Heart left ventricle (tissue), 16 donors: ENCODE data around the gene TPST1. TPM values are rescaled to one million over a fixed set of nuclear protein-coding genes. Genes with fewer than 3 reads are reported as not detected.
A peak's percentile ranks its signal among the peaks of the same experiment; 100 is the strongest.

Experiments used
- ATAC-seq, 4 donors: fragments of 200-7000 bp; cut with Tn5 transposase; one replicate each; pipeline ENCODE4 v1.9.1; 2020 to 2022; ENCODE audit warnings: moderate library complexity in 4 of 4, mild to moderate bottlenecking in 3 of 4, moderate number of reproducible peaks in 1 of 4
- DNase-seq, 5 donors: peaks; one replicate each; pipeline ENCODE4 v3.0.0-alpha.2; 2020
- H3K27ac ChIP-seq, 12 donors: fragments of 200-600 bp; sonication (generic) in 4 of 12; one replicate each; pipeline versions ENCODE4 v1.5.0 to v1.8.0; 2016 to 2022; ENCODE audit warnings: mild to moderate bottlenecking in 2 of 12
- H3K27me3 ChIP-seq, 9 donors: fragments of 200-600 bp; sonication (generic) in 2 of 9; one replicate each; pipeline versions ENCODE4 v1.5.1 to v1.8.0; 2016 to 2022; ENCODE audit warnings: mild to moderate bottlenecking in 3 of 9
- H3K36me3 ChIP-seq, 9 donors: fragments of 200-600 bp; sonication (generic) in 2 of 9; one replicate each; pipeline versions ENCODE4 v1.5.0 to v1.8.0; 2018 to 2022; ENCODE audit warnings: mild to moderate bottlenecking in 2 of 9
- H3K4me1 ChIP-seq, 12 donors: fragments of 200-600 bp; sonication (generic) in 4 of 12; one replicate each; pipeline versions ENCODE4 v1.5.0 to v1.8.0; 2016 to 2022; ENCODE audit warnings: mild to moderate bottlenecking in 3 of 12
- H3K4me3 ChIP-seq, 12 donors: fragments of 200-600 bp; sonication (generic) in 4 of 12; one replicate each; pipeline versions ENCODE4 v1.5.0 to v1.8.0; 2017 to 2022; ENCODE audit warnings: mild to moderate bottlenecking in 9 of 12, moderate library complexity in 4 of 12
- H3K9me3 ChIP-seq, 12 donors: fragments of 200-600 bp; sonication (generic) in 4 of 12; one replicate each; pipeline versions ENCODE4 v1.5.0 to v1.8.0; 2016 to 2022; ENCODE audit warnings: mild to moderate bottlenecking in 1 of 12
- CTCF ChIP-seq, 12 donors: fragments of 200-600 bp; sonication (generic) in 4 of 12; IDR thresholded peaks; one replicate each; pipeline versions ENCODE4 v1.5.0 to v1.8.0; 2018 to 2022; ENCODE audit warnings: antibody characterized with exemption in 12 of 12, mild to moderate bottlenecking in 5 of 12
- POLR2A ChIP-seq, 2 donors: fragments of 450-650 bp; IDR thresholded peaks; one replicate each; pipeline ENCODE4 v1.6.1; 2017; ENCODE audit warnings: antibody characterized with exemption in 2 of 2, mild to moderate bottlenecking in 2 of 2, moderate library complexity in 2 of 2
- WGBS, 4 donors: extraction: QIAGEN DNeasy Blood & Tissue Kit in 2 of 4; methylation state at CpG; one replicate each; pipeline versions ENCODE4 v1.1.5 to v1.1.7; 2013 to 2018; 5-methylcytosine and 5-hydroxymethylcytosine counted together
- intact Hi-C, 10 donors: fragments of 100-400 bp; cut with DNase I; formaldehyde crosslinking; loops; one replicate each; pipeline versions ENCODE4 v1.11.1 to v1.14.2; 2022
- polyA plus RNA-seq, 2 donors: library from polyadenylated mRNA; stranded (reverse); fragments of 200-250 nt; gene quantifications; one replicate each; pipeline ENCODE4 v1.2.3, GENCODE V29; 2013
- total RNA-seq, 9 donors: library from RNA; depleted of rRNA in 2 of 9; stranded (reverse); fragments of >200 nt in 2 of 9; fragmentation: NEBNext Ultra II Directional in 3 of 9; extraction: Animal tissue kit (Norgen Biotek cat#: 25700) in 3 of 9; gene quantifications; one replicate each; pipeline versions ENCODE4 v1.1.0 to v1.2.4, GENCODE V29; 2016 to 2023
- donor health status: ischemic (EF 13 %, LVEDD 7.1; RV severe dilation, severe dysfunction).
- donor health status: healthy with polysubstance abuse.
- donor health status: DM: no; HTN: yes; CAD: no.
- donor health status: DM: no; HTN: no; CAD: no.
- donor health status: ischemic (EF 25% LVEDD 6.9; RV normal size, moderate dysfunction).
- donor health status: ischemic (EF 25% LVEDD 5.7; RV mildly dilated, moderate dysfunction).
- donor health status: healthy.
- donor health status: DM: yes; HTN: yes; CAD: no.
- donor health status: ischemic (EF 35%, LVEDD 5.7; RV mildly dilated, moderate dysfunction).
- donor health status: nonischemic (EF 11% LVEDD 7.7; RV severe dilation, severe dysfunction).
- donor health status: DM: yes; HTN: yes; CAD: no.
- donor health status: PGD.
- donor health status: ischemic (EF 29% LVEDD 5.4; RV normal size, mild dysfunction).
- donor health status: nonischemic (EF 23%, LVEDD 6.1; RV moderate dilation, normal function).

TPST1 gene
- total and polyA plus RNA-seq, 11 donors = 1.9 to 10.8 (median 5.5) TPM

- Histone ChIP-seq H3K9me3 (no peaks in the 10 kb centered on the region), H3K4me3 (no peak overlapping the region), H3K36me3 (no peaks in the 10 kb centered on the region), H3K4me1 (peaks cover 0 to 6% (median 0%) of the 10 kb centered on the region in 12 donors), H3K27me3 (no peaks in the 10 kb centered on the region), H3K27ac (no peak overlapping the region)
- TF ChIP-seq POLR2A (IDR thresholded peaks at IDR 0.05) = no peak
- no peak for TF ChIP-seq CTCF (IDR thresholded peaks at IDR 0.05)
- no peak for ATAC-seq
- intact Hi-C loops = no loop called here
- WGBS, 4 donors = 77 to 91% (median 84%) methylated on average over 4 of the region's 4 CpGs
- DNase-seq = no peak
These were observed 6.2 kb upstream of the TPST1 start for GRCh38 chr7:66198956-66199355.

DNA sequence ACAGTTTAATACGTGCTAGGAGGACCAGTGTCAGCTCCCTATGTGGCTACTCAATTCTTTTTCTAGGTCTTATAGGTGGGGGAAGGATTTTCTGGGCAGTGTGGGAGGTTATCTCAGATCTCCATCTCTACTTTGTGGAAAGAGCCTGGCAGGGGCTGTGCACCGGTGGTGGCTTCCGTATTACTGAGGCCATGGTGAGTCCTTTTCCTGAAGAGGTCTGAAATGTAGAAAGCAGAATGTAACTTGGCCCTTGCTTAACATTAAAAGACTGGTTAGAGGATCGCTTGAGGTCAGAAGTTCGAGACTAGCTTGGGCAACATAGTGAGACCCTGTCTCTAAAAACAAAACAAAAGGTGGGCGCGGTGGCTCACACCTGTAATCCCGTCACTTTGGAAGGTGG lies 2.7 kb upstream of the TPST1 start:
- Histone ChIP-seq H3K9me3 (no peaks in the 10 kb centered on the region), H3K27ac (no peak overlapping the region), H3K36me3 (no peaks in the 10 kb centered on the region), H3K4me1 (peaks cover 0 to 31% (median 14%) of the 10 kb centered on the region in 12 donors), H3K27me3 (no peaks in the 10 kb centered on the region), H3K4me3 (no peak overlapping the region)
- no peak for ATAC-seq
- no peak for DNase-seq
- WGBS, 4 donors = 61 to 75% (median 64%) methylated on average over 8 of the region's 8 CpGs
- TF ChIP-seq POLR2A (IDR thresholded peaks at IDR 0.05) (no peak), CTCF (IDR thresholded peaks at IDR 0.05) (no peak)
- intact Hi-C loops = loop anchor here in 2 of 10 donors (10.0 kb wide), 1 partner anchor 58 kb away; no protein-coding TSS in a partner anchor

- Histone ChIP-seq H3K4me1 (peaks cover 0 to 29% (median 12%) of the 10 kb centered on the region in 12 donors), H3K27me3 (no peaks in the 10 kb centered on the region), H3K9me3 (no peaks in the 10 kb centered on the region), H3K27ac (peak overlapping the region in 10 of 12 donors; percentile 40 to 84 (median 70)), H3K36me3 (peaks cover 0 to 4% (median 0%) of the 10 kb centered on the region in 9 donors), H3K4me3 (peak overlapping the region; percentile 67 to 99 (median 96))
- intact Hi-C loops = loop anchor here in 5 of 10 donors (5.0 to 10.0 kb wide), 3 partner anchors 53 to 63 kb away; no protein-coding TSS in a partner anchor
- ATAC-seq = peak in 2 of 4 donors; percentile 3 to 4
- TF ChIP-seq POLR2A (IDR thresholded peaks at IDR 0.05) (no peak), CTCF (IDR thresholded peaks at IDR 0.05) (no peak)
- peak in 2 of 5 donors; percentile 20 to 25 for DNase-seq
- WGBS, 4 donors = 3 to 5% (median 3%) methylated on average over 22 of the region's 22 CpGs
These were observed 582 bp downstream of the TPST1 start for GRCh38 chr7:66205741-66206090.

GRCh38 chr7:66206119-66206933 lies 1.2 kb downstream of the TPST1 start:
- peaks cover 0 to 4% (median 0%) of the 10 kb centered on the region in 9 donors for H3K36me3 ChIP-seq
- H3K4me1 ChIP-seq = peaks cover 0 to 29% (median 12%) of the 10 kb centered on the region in 12 donors
- peak overlapping the region in 11 of 12 donors; percentile 67 to 99 (median 96) for H3K4me3 ChIP-seq
- intact Hi-C loops = loop anchor here in 5 of 10 donors (5.0 to 10.0 kb wide), 3 partner anchors 54 to 64 kb away; no protein-coding TSS in a partner anchor
- no peak for DNase-seq
- 45 to 50% (median 47%) methylated on average over 12 of the region's 12 CpGs for WGBS, 4 donors
- H3K27ac ChIP-seq = peak overlapping the region in 6 of 12 donors; percentile 0 to 84 (median 60)
- H3K27me3 ChIP-seq = no peaks in the 10 kb centered on the region
- no peaks in the 10 kb centered on the region for H3K9me3 ChIP-seq
- TF ChIP-seq CTCF (IDR thresholded peaks at IDR 0.05) (no peak), POLR2A (IDR thresholded peaks at IDR 0.05) (no peak)
- no peak for ATAC-seq
